IMR-90 (cell line): ENCODE measurements around the gene LIPE. TPM values are rescaled to one million over a fixed set of nuclear protein-coding genes. Genes with fewer than 3 reads are reported as not detected.

Source experiments
- ATAC-seq: fragments of 200-7000 bp; cut with Tn5 transposase; 2 replicates; pipeline ENCODE4 v1.9.1; 2020; ENCODE audit warnings: low read depth, mild to moderate bottlenecking, moderate library complexity
- Bru-seq: library from RNA; stranded (reverse); fragments of 400-500 nt; gene quantifications from one replicate; lab custom pipeline; 2021; lab: Mats Ljungman, UMichigan
- BruChase-seq, 2 experiments: library from RNA; stranded (reverse); fragments of 400-500 nt; gene quantifications; one replicate each; lab custom pipeline; 2021; lab: Mats Ljungman, UMichigan
- BruUV-seq: library from RNA; stranded (reverse); fragments of 400-500 nt; replicated peaks from 2 replicates; lab custom pipeline; 2021; lab: Mats Ljungman, UMichigan
- CTCF ChIA-PET: fragments of 300-600 bp; formaldehyde crosslinking; extraction: SDS; loops from one replicate; lab custom pipeline; 2021; ENCODE audit warnings: antibody characterized with exemption; lab: Yijun Ruan, JAX
- POLR2A ChIA-PET: fragments of 300-600 bp; sonication (Branson Sonifier 250); formaldehyde crosslinking; loops from one replicate; lab custom pipeline; 2022; ENCODE audit warnings: antibody characterized with exemption; ENCODE audit not compliant: unreplicated experiment; lab: Charles Lee
- DNase-seq: peaks from one replicate; pipeline ENCODE4 v3.0.0; 2013
- H2AFZ ChIP-seq: replicated peaks from 2 replicates; pipeline ENCODE3; 2013; ENCODE audit warnings: low read length, mild to moderate bottlenecking; ENCODE audit not compliant: poor library complexity
- H2AK5ac ChIP-seq: 2 replicates; pipeline ENCODE4 v1.6.1; 2013; ENCODE audit warnings: low read depth, low read length, inconsistent platforms
- H2AK9ac ChIP-seq: replicated peaks from 2 replicates; pipeline ENCODE3; 2013; ENCODE audit warnings: mild to moderate bottlenecking, low read depth, low read length, moderate library complexity; ENCODE audit not compliant: poor library complexity
- H2BK120ac ChIP-seq: 2 replicates; pipeline ENCODE4 v1.6.1; 2013; ENCODE audit warnings: low read depth, low read length, inconsistent platforms
- H2BK15ac ChIP-seq: 3 replicates; pipeline ENCODE4 v1.6.1; 2013; ENCODE audit warnings: low read depth, low read length, inconsistent platforms
- H2BK20ac ChIP-seq: 2 replicates; pipeline ENCODE4 v1.6.1; 2013; ENCODE audit warnings: low read depth, mild to moderate bottlenecking, inconsistent platforms, low read length, moderate library complexity
- H2BK5ac ChIP-seq: 2 replicates; pipeline ENCODE4 v1.6.1; 2013; ENCODE audit warnings: mild to moderate bottlenecking, low read depth, low read length, inconsistent platforms; ENCODE audit not compliant: poor library complexity, severe bottlenecking
- H3K14ac ChIP-seq: replicated peaks from 2 replicates; pipeline ENCODE4 v1.6.1; 2013; ENCODE audit warnings: low read depth, low read length, inconsistent platforms
- H3K18ac ChIP-seq: 2 replicates; pipeline ENCODE4 v1.6.1; 2013; ENCODE audit warnings: low read depth, low read length, control low read depth
- H3K23ac ChIP-seq: 2 replicates; pipeline ENCODE4 v1.6.1; 2013; ENCODE audit warnings: low read depth, low read length, inconsistent platforms
- H3K27ac ChIP-seq: 2 replicates; pipeline ENCODE4 v1.5.1; 2013; ENCODE audit warnings: mild to moderate bottlenecking, control low read depth, low read length; ENCODE audit not compliant: insufficient read depth
- H3K27me3 ChIP-seq: 2 replicates; pipeline ENCODE4 v1.6.1; 2013; ENCODE audit warnings: low read length; ENCODE audit not compliant: control insufficient read depth, insufficient read depth
- H3K36me3 ChIP-seq: 2 replicates; pipeline ENCODE4 v1.6.1; 2013; ENCODE audit warnings: low read length, mixed read lengths; ENCODE audit not compliant: control insufficient read depth, insufficient read depth
- H3K4ac ChIP-seq: 2 replicates; pipeline ENCODE4 v1.6.1; 2013; ENCODE audit warnings: low read depth, low read length, inconsistent platforms
- H3K4me1 ChIP-seq: 2 replicates; pipeline ENCODE4 v1.6.1; 2013; ENCODE audit warnings: low read length, mixed read lengths; ENCODE audit not compliant: control insufficient read depth, insufficient read depth
- H3K4me2 ChIP-seq: 2 replicates; pipeline ENCODE4 v1.6.1; 2013; ENCODE audit warnings: low read depth, mild to moderate bottlenecking, control low read depth, low read length, moderate library complexity
- H3K4me3 ChIP-seq: 2 replicates; pipeline ENCODE4 v1.5.1; 2013; ENCODE audit warnings: low read depth, mild to moderate bottlenecking, control low read depth, low read length, moderate library complexity; ENCODE audit not compliant: insufficient read depth
- H3K56ac ChIP-seq: 2 replicates; pipeline ENCODE4 v1.6.1; 2013; ENCODE audit warnings: low read length, inconsistent platforms; ENCODE audit not compliant: insufficient read depth; ENCODE audit errors: extremely low read depth
- H3K79me1 ChIP-seq, 2 experiments: 2 replicates each; pipeline ENCODE4 v1.6.1; 2013; ENCODE audit warnings: low read length in 2 of 2, inconsistent platforms in 1 of 2, low read depth in 1 of 2
- H3K9ac ChIP-seq: 2 replicates; pipeline ENCODE4 v1.6.1; 2013; ENCODE audit warnings: low read depth, low read length, control low read depth
- H3K9me1 ChIP-seq: 2 replicates; pipeline ENCODE4 v1.6.1; 2013; ENCODE audit warnings: low read length, inconsistent platforms; ENCODE audit not compliant: insufficient read depth
- H3K9me3 ChIP-seq: 2 replicates; pipeline ENCODE4 v1.6.1; 2013; ENCODE audit warnings: low read length; ENCODE audit not compliant: control insufficient read depth, insufficient read depth
- H4K20me1 ChIP-seq: 2 replicates; pipeline ENCODE4 v1.6.1; 2013; ENCODE audit warnings: low read length, inconsistent platforms; ENCODE audit not compliant: insufficient read depth
- H4K5ac ChIP-seq: 2 replicates; pipeline ENCODE4 v1.6.1; 2013; ENCODE audit warnings: mild to moderate bottlenecking, low read depth, low read length, control low read depth
- H4K8ac ChIP-seq, 2 experiments: 2 replicates each; pipeline ENCODE4 v1.6.1; 2013; ENCODE audit warnings: low read depth in 2 of 2, low read length in 2 of 2, control low read depth in 1 of 2, inconsistent platforms in 1 of 2
- H4K91ac ChIP-seq: 2 replicates; pipeline ENCODE4 v1.6.1; 2013; ENCODE audit warnings: low read depth, low read length, inconsistent platforms; ENCODE audit not compliant: insufficient read depth
- BHLHE40 ChIP-seq: fragments of 150-350 bp; IDR thresholded peaks from 2 replicates; pipeline ENCODE4 v1.6.1; 2016; ENCODE audit warnings: mild to moderate bottlenecking, low read depth, low read length
- CEBPB ChIP-seq: IDR thresholded peaks from 2 replicates; pipeline ENCODE4 v1.6.1; 2012; ENCODE audit warnings: low read depth, low read length, improper control_type of control experiment
- CHD1 ChIP-seq: IDR thresholded peaks from 2 replicates; pipeline ENCODE4 v1.6.1; 2012; ENCODE audit warnings: low read depth, low read length, improper control_type of control experiment
- CTCF ChIP-seq: conservative IDR thresholded peaks from 2 replicates; pipeline ENCODE4 v1.5.1; 2012; ENCODE audit warnings: mild to moderate bottlenecking, low read depth, low read length, improper control_type of control experiment
- ELK1 ChIP-seq: fragments of 150-350 bp; IDR thresholded peaks from 2 replicates; pipeline ENCODE4 v1.6.1; 2016; ENCODE audit warnings: low read depth, mild to moderate bottlenecking, low read length, moderate library complexity, borderline replicate concordance
- FOS ChIP-seq: fragments of 150-350 bp; IDR thresholded peaks from 2 replicates; pipeline ENCODE4 v1.6.1; 2016; ENCODE audit warnings: low read depth, low read length
- MAFK ChIP-seq: IDR thresholded peaks from 2 replicates; pipeline ENCODE4 v1.6.1; 2012; ENCODE audit warnings: low read depth, low read length, improper control_type of control experiment
- MAZ ChIP-seq: IDR thresholded peaks from 2 replicates; pipeline ENCODE4 v1.6.1; 2012; ENCODE audit warnings: low read depth, mild to moderate bottlenecking, low read length, improper control_type of control experiment, moderate library complexity, borderline replicate concordance
- MXI1 ChIP-seq: IDR thresholded peaks from 2 replicates; pipeline ENCODE4 v1.6.1; 2012; ENCODE audit warnings: low read depth, mild to moderate bottlenecking, low read length, moderate library complexity, borderline replicate concordance
- NFE2L2 ChIP-seq: fragments of 150-350 bp; IDR thresholded peaks from 2 replicates; pipeline ENCODE4 v1.6.1; 2016; ENCODE audit warnings: low read depth, mild to moderate bottlenecking, low read length
- POLR2A ChIP-seq: IDR thresholded peaks from 2 replicates; pipeline ENCODE4 v1.6.1; 2012; ENCODE audit warnings: mild to moderate bottlenecking, low read depth, low read length
- RAD21 ChIP-seq: IDR thresholded peaks from 2 replicates; pipeline ENCODE4 v1.6.1; 2012; ENCODE audit warnings: low read length, improper control_type of control experiment
- RFX5 ChIP-seq: IDR thresholded peaks from 2 replicates; pipeline ENCODE4 v1.8.0; 2012; ENCODE audit warnings: low read depth, mild to moderate bottlenecking, low read length, moderate library complexity
- SMC3 ChIP-seq: fragments of 150-350 bp; IDR thresholded peaks from 2 replicates; pipeline ENCODE4 v1.6.1; 2016; ENCODE audit warnings: low read depth, mild to moderate bottlenecking, antibody characterized with exemption, low read length, moderate library complexity
- USF2 ChIP-seq: fragments of 150-350 bp; IDR thresholded peaks from 2 replicates; pipeline ENCODE4 v1.6.1; 2017; ENCODE audit warnings: mild to moderate bottlenecking, antibody characterized with exemption, low read length, low read depth
- WGBS, 2 experiments: methylation state at CpG; one replicate each; pipeline versions ENCODE4 v1.1.5 to v1.1.7; 2013; ENCODE audit warnings: missing lambda C conversion rate in 2 of 2; ENCODE audit not compliant: insufficient read length in 1 of 2; ENCODE audit errors: extremely low coverage in 2 of 2; 5-methylcytosine and 5-hydroxymethylcytosine counted together
- dilution Hi-C: fragments of 300-500 bp; cut with HindIII; formaldehyde crosslinking; loops from one replicate; pipeline ENCODE4 v1.14.3; 2018; ENCODE audit warnings: low sequenced_read_pairs; ENCODE audit not compliant: unreplicated experiment
- in situ Hi-C: fragments of 300-500 bp; cut with MboI; formaldehyde crosslinking; loops from 3 replicates; pipeline ENCODE4 v1.14.3; 2019; ENCODE audit warnings: low sequenced_read_pairs, inconsistent platforms, mixed read lengths
- intact Hi-C: fragments of 100-400 bp; cut with micrococcal nuclease; formaldehyde crosslinking; loops from 2 replicates; pipeline ENCODE4 v1.10.0; 2022
- long read RNA-seq: library from polyadenylated mRNA; unstranded; transcript quantifications from one replicate; pipeline ENCODE4 v2.0.0, GENCODE V29; 2021; ENCODE audit not compliant: unreplicated experiment
- polyA plus RNA-seq, 3 experiments: library from polyadenylated mRNA; depleted of rRNA; stranded (reverse); fragments of >200 nt; gene quantifications; 2 replicates each; pipeline ENCODE4 v1.2.3, GENCODE V29; 2012; ENCODE audit warnings: low replicate concordance in 1 of 3
- total RNA-seq: library from RNA; depleted of rRNA; stranded (reverse); fragments of >200 nt; gene quantifications from 2 replicates; pipeline ENCODE4 v1.2.3, GENCODE V29; 2012; rRNA removed

The LIPE gene
- 0.83 and 1.1 TPM in 2 replicates for total RNA-seq
- polyA plus RNA-seq (2012; rRNA removed), result 5.4 and 5.9 TPM in 2 replicates
- 3.2 and 4.7 TPM in 2 replicates for polyA plus RNA-seq (2012; cell fraction: cytosol; rRNA removed)
- 2.2 and 7.5 TPM in 2 replicates for polyA plus RNA-seq (2012; cell fraction: nucleus; rRNA removed; ENCODE audit: low replicate concordance)
- percentile 38 among the genes with signal in this experiment for Bru-seq, nascent RNA
- BruChase-seq, experiment 1, labeled RNA remaining after a 6-hour chase, result percentile 38 among the genes with signal in this experiment
- BruChase-seq, experiment 2, labeled RNA remaining after a 2-hour chase, result percentile 32 among the genes with signal in this experiment
- long read RNA-seq, partial matches to known transcripts, result 0 of 1 reads
- long read RNA-seq, other reads (novel, unspliced or antisense), result 1 of 1 reads

GRCh38 chr19:42427313-42427712, at the start of gene LIPE:
LIPE (minus strand) TSS chr19:42427388; CDS start chr19:42427149, 239 bp downstream.
- no CpG with 5 or more reads among the region's 4 CpGs for WGBS, 2 experiments
- Histone ChIP-seq H4K91ac (no peak within 1 kb of the TSS), H3K23ac (no peak within 1 kb of the TSS), H2BK15ac (no peak within 1 kb of the TSS), H3K56ac (no peak within 1 kb of the TSS), H4K8ac (no peak within 1 kb of the TSS), H3K9me3 (no peaks in the 10 kb centered on the region), H3K4me2 (no peak within 1 kb of the TSS), H3K36me3 (no peaks in the 10 kb centered on the region), H3K18ac (no peak within 1 kb of the TSS), H3K4me3 (no peak within 1 kb of the TSS), H3K9ac (no peak within 1 kb of the TSS), H3K79me1 (peaks cover 0 to 9% of the 10 kb centered on the region in 2 experiments; a peak in 2 of 4 replicates), H4K5ac (no peak within 1 kb of the TSS), H4K20me1 (no peaks in the 10 kb centered on the region), H2BK5ac (no peak within 1 kb of the TSS), H2BK20ac (no peak within 1 kb of the TSS), H2AK9ac (no peak within 1 kb of the TSS), H3K14ac (no peak within 1 kb of the TSS), H3K4ac (no peak within 1 kb of the TSS), H3K9me1 (peaks cover 4% of the 10 kb centered on the region; the same call in 1 of the 2 replicates), H2BK120ac (no peak within 1 kb of the TSS), H3K4me1 (peaks cover 4% of the 10 kb centered on the region; the same call in 1 of the 2 replicates), H3K27ac (no peak within 1 kb of the TSS), H3K27me3 (no peaks in the 10 kb centered on the region), H2AFZ (no peak within 1 kb of the TSS), H2AK5ac (no peak within 1 kb of the TSS)
- ChIA-PET CTCF (no interaction called here), POLR2A (no interaction called here)
- no TSS peak for BruUV-seq
- DNase-seq (no peak), ATAC-seq (no peak)
- in situ Hi-C loops (no loop called here), dilution Hi-C loops (no loop called here), intact Hi-C loops (no loop called here)
- TF ChIP-seq NFE2L2, result no peak
- no peak for TF ChIP-seq MXI1
- no peak for TF ChIP-seq MAZ
- TF ChIP-seq RFX5, result no peak
- no peak for TF ChIP-seq SMC3
- TF ChIP-seq CTCF, result no peak
- no peak for TF ChIP-seq USF2
- no peak for TF ChIP-seq RAD21
- TF ChIP-seq CHD1, result no peak
- no peak for TF ChIP-seq BHLHE40
- TF ChIP-seq ELK1, result no peak
- TF ChIP-seq FOS, result no peak
- no peak for TF ChIP-seq POLR2A
- no peak for TF ChIP-seq CEBPB
- TF ChIP-seq MAFK, result no peak
